HUDEP-2 (cell line): Measurements from ENCODE around the gene ZNF579.
"Not testable (repeated sequence)": the region's sequence is repeated elsewhere in the genome, so short reads cannot be mapped to it uniquely, and the experiment has no call there.

Source experiments
- DNase-seq, 76 experiments: peaks; one replicate each; lab custom pipeline; 2025; ENCODE audit not compliant: unreplicated experiment in 76 of 76; lab: John Stamatoyannopoulos, UW

The ZNF579 gene

GRCh38 chr19:55578761-55579747 lies 1.6 kb downstream of the ZNF579 start:
- no peak for DNase-seq

- no peak for DNase-seq
Measured at GRCh38 chr19:55578031-55578760, 2.5 kb downstream of the ZNF579 start.

GRCh38 chr19:55576746-55577145 lies 3.9 kb downstream of the ZNF579 start:
- DNase-seq: no peak

GRCh38 chr19:55573929-55574328 lies 6.7 kb downstream of the ZNF579 start:
- not testable (repeated sequence) for DNase-seq

- not testable (repeated sequence) for DNase-seq
Measured at GRCh38 chr19:55569477-55569876, 11.2 kb downstream of the ZNF579 start.

- no peak for DNase-seq
Measured at GRCh38 chr19:55567708-55568328, 12.8 kb downstream of the ZNF579 start.

- no peak for DNase-seq
Measured at GRCh38 chr19:55566823-55567222, 13.8 kb downstream of the ZNF579 start.

GRCh38 chr19:55563261-55563690 lies 17.4 kb downstream of the ZNF579 start:
- DNase-seq: no peak

- DNase-seq: no peak
Measured at GRCh38 chr19:55559684-55560083, 21.0 kb downstream of the ZNF579 start.

GRCh38 chr19:55554741-55555152 lies 25.9 kb downstream of the ZNF579 start:
- no peak for DNase-seq

- DNase-seq: no peak
Measured at GRCh38 chr19:55554302-55554701, 26.3 kb downstream of the ZNF579 start.

- no peak for DNase-seq
Measured at GRCh38 chr19:55553217-55554182, 27.1 kb downstream of the ZNF579 start.

- DNase-seq: no peak
Measured at GRCh38 chr19:55552620-55553019, 28.0 kb downstream of the ZNF579 start.

GRCh38 chr19:55552206-55552605 lies 28.4 kb downstream of the ZNF579 start:
- no peak for DNase-seq

GRCh38 chr19:55550321-55550650 lies 30.4 kb downstream of the ZNF579 start:
- no peak for DNase-seq

GRCh38 chr19:55549500-55550320 lies 30.9 kb downstream of the ZNF579 start:
- DNase-seq: no peak

- DNase-seq: no peak
Measured at GRCh38 chr19:55546822-55547614, 33.6 kb downstream of the ZNF579 start.

GRCh38 chr19:55546011-55546410 lies 34.6 kb downstream of the ZNF579 start:
- no peak for DNase-seq

GRCh38 chr19:55545443-55545842 lies 35.2 kb downstream of the ZNF579 start, which contains the start of gene SBK3:
Gene SBK3, minus strand, starts transcription at chr19:55545543. Its CDS starts 0 bp downstream, at chr19:55545543.
- no peak for DNase-seq
